ENCODE data around the gene AP5Z1.
"Not testable (repeated sequence)": the region's sequence is repeated elsewhere in the genome, so short reads cannot be mapped to it uniquely, and the experiment has no call there.

The AP5Z1 gene

GRCh38 chr7:4791738-4792536 lies 16.5 kb downstream of the AP5Z1 start:
- no peaks in the 10 kb centered on the region for H3K27me3 ChIP-seq (ENCODE audit: insufficient read depth, poor library complexity, severe bottlenecking)
- peaks cover 16% of the 10 kb centered on the region for H3K36me3 ChIP-seq (ENCODE audit: low read depth)
- no peak overlapping the region for H3K27ac ChIP-seq (ENCODE audit: poor library complexity, severe bottlenecking)
- peak; percentile 62 for TF ChIP-seq CTCF (IDR thresholded peaks at IDR 0.05; ENCODE audit: poor library complexity, severe bottlenecking)
- DNase-seq (ENCODE audit: low spot score) (no peak), ATAC-seq (ENCODE audit: low read depth) (peak; percentile 49)
- H3K9me3 ChIP-seq (ENCODE audit: severe bottlenecking): no peaks in the 10 kb centered on the region
- H3K4me3 ChIP-seq (ENCODE audit: severe bottlenecking): no peak overlapping the region
- H3K4me1 ChIP-seq (ENCODE audit: insufficient read depth, poor library complexity, severe bottlenecking): no peaks in the 10 kb centered on the region

GRCh38 chr7:4792537-4793126 lies 17.2 kb downstream of the AP5Z1 start:
- peaks cover 14% of the 10 kb centered on the region for H3K36me3 ChIP-seq (ENCODE audit: low read depth)
- no peak overlapping the region for H3K27ac ChIP-seq (ENCODE audit: poor library complexity, severe bottlenecking)
- H3K9me3 ChIP-seq (ENCODE audit: severe bottlenecking): no peaks in the 10 kb centered on the region
- ATAC-seq (ENCODE audit: low read depth): no peak
- no peak for TF ChIP-seq CTCF (IDR thresholded peaks at IDR 0.05; ENCODE audit: poor library complexity, severe bottlenecking)
- H3K4me1 ChIP-seq (ENCODE audit: insufficient read depth, poor library complexity, severe bottlenecking): no peaks in the 10 kb centered on the region
- no peak overlapping the region for H3K4me3 ChIP-seq (ENCODE audit: severe bottlenecking)
- DNase-seq (ENCODE audit: low spot score): no peak
- H3K27me3 ChIP-seq (ENCODE audit: insufficient read depth, poor library complexity, severe bottlenecking): no peaks in the 10 kb centered on the region

- H3K27ac ChIP-seq (ENCODE audit: poor library complexity, severe bottlenecking); H3K27me3 ChIP-seq (ENCODE audit: insufficient read depth, poor library complexity, severe bottlenecking); H3K4me3 ChIP-seq (ENCODE audit: severe bottlenecking); DNase-seq (ENCODE audit: low spot score); H3K9me3 ChIP-seq (ENCODE audit: severe bottlenecking); ATAC-seq (ENCODE audit: low read depth); H3K36me3 ChIP-seq (ENCODE audit: low read depth); H3K4me1 ChIP-seq (ENCODE audit: insufficient read depth, poor library complexity, severe bottlenecking): not testable (repeated sequence)
These were observed 18.1 kb downstream of the AP5Z1 start for GRCh38 chr7:4793385-4793993.

GRCh38 chr7:4794171-4794570 lies 18.7 kb downstream of the AP5Z1 start:
- not testable (repeated sequence) for H3K27me3 ChIP-seq (ENCODE audit: insufficient read depth, poor library complexity, severe bottlenecking); H3K4me3 ChIP-seq (ENCODE audit: severe bottlenecking); H3K36me3 ChIP-seq (ENCODE audit: low read depth); H3K4me1 ChIP-seq (ENCODE audit: insufficient read depth, poor library complexity, severe bottlenecking); H3K27ac ChIP-seq (ENCODE audit: poor library complexity, severe bottlenecking); ATAC-seq (ENCODE audit: low read depth); DNase-seq (ENCODE audit: low spot score); H3K9me3 ChIP-seq (ENCODE audit: severe bottlenecking)

- no peak for DNase-seq (ENCODE audit: low spot score)
- no peaks in the 10 kb centered on the region for H3K9me3 ChIP-seq (ENCODE audit: severe bottlenecking)
- H3K27me3 ChIP-seq (ENCODE audit: insufficient read depth, poor library complexity, severe bottlenecking): no peaks in the 10 kb centered on the region
- no peak for TF ChIP-seq CTCF (IDR thresholded peaks at IDR 0.05; ENCODE audit: poor library complexity, severe bottlenecking)
- no peak overlapping the region for H3K27ac ChIP-seq (ENCODE audit: poor library complexity, severe bottlenecking)
- no peaks in the 10 kb centered on the region for H3K4me1 ChIP-seq (ENCODE audit: insufficient read depth, poor library complexity, severe bottlenecking)
- H3K36me3 ChIP-seq (ENCODE audit: low read depth): peaks cover 5% of the 10 kb centered on the region; the same call in 1 of the 2 replicates
- no peak overlapping the region for H3K4me3 ChIP-seq (ENCODE audit: severe bottlenecking)
- peak; percentile 24; the same call in 1 of the 3 replicates for ATAC-seq (ENCODE audit: low read depth)
These were observed 19.3 kb downstream of the AP5Z1 start for GRCh38 chr7:4794591-4795350.

Measured in RWPE2 (cell line).